ENCODE results near the gene ABO. TPM values are rescaled to one million over a fixed set of nuclear protein-coding genes. Genes with fewer than 3 reads are reported as not detected.
"Not testable (repeated sequence)": the region's sequence is repeated elsewhere in the genome, so short reads cannot be mapped to it uniquely, and the experiment has no call there.

Gene ABO
- total and polyA plus RNA-seq, 2 of the 8 experiments (the other 6 are each of a cell fraction or from before 2014, with no cell fraction given), result 0.03 TPM; not detected in 1

DNA sequence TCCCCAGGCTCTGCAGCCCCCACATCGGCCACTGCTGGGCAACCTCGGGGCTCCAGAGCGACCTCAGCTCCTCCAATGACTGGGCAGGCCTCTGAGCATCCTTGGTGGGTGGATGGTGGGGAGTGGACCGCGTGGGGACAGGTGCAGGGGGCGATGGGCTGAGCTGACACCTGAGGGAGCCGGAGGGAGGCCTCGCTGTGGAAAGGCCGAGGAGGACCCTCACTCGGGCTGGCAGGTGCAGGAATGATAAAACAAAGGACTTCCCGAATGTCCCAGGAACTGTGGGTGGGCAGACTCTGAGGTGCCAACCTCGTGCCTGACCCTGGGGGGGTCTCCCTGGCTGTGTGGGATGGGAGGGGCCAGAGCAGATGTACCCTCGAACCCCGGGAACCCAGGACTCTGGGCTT lies 69.5 kb downstream of the ABO start:
- H3K9me3 ChIP-seq (ENCODE audit: insufficient read depth in 2 of 2, low read depth in 1 of 2, low read length in 1 of 2); H4K5ac ChIP-seq (ENCODE audit: insufficient read length, low read depth, low read length); H3K18ac ChIP-seq (ENCODE audit: extremely low read depth, low read length); H3K14ac ChIP-seq (ENCODE audit: insufficient read length); H3K23me2 ChIP-seq (ENCODE audit: low read depth, low read length); H3K79me1 ChIP-seq (ENCODE audit: low read depth, low read length); POLR2A ChIA-PET (ENCODE audit: partially characterized antibody); H3K4me1 ChIP-seq (replicated peaks in 1 of 4; ENCODE audit: control insufficient read depth in 3 of 4, insufficient read depth in 4 of 4, low read length in 3 of 4); H3K23ac ChIP-seq (ENCODE audit: insufficient read length); H3K9ac ChIP-seq (replicated peaks in 1 of 4; ENCODE audit: extremely low read depth in 1 of 4, low read depth in 3 of 4, low read length in 3 of 4); H4K20me1 ChIP-seq (replicated peaks in 1 of 2; ENCODE audit: control insufficient read depth in 1 of 2, insufficient read depth in 2 of 2, low read length in 2 of 2); H2BK12ac ChIP-seq (ENCODE audit: low read depth, low read length); H2BK120ac ChIP-seq (replicated peaks; ENCODE audit: low read depth, low read length); H3K4me3 ChIP-seq (ENCODE audit: extremely low read depth in 1 of 4, insufficient read depth in 2 of 4, low read depth in 3 of 4, low read length in 4 of 4); H3K79me2 ChIP-seq (ENCODE audit: control insufficient read depth in 1 of 2, insufficient read depth in 2 of 2, low read length in 2 of 2); H2AFZ ChIP-seq (ENCODE audit: low read length); H2BK20ac ChIP-seq (ENCODE audit: low read length); H3K56ac ChIP-seq (replicated peaks; ENCODE audit: insufficient read length, low read depth, low read length); H4K8ac ChIP-seq (ENCODE audit: extremely low read depth, insufficient read depth, low read length); H4K91ac ChIP-seq (replicated peaks; ENCODE audit: insufficient read length, low read length); H3K36me3 ChIP-seq (ENCODE audit: control insufficient read depth in 2 of 4, insufficient read depth in 4 of 4, low read length in 3 of 4); H3K4ac ChIP-seq (replicated peaks; ENCODE audit: insufficient read length, low read depth, low read length); H2AK5ac ChIP-seq (ENCODE audit: low read depth, low read length); FAIRE-seq; H2BK15ac ChIP-seq (ENCODE audit: low read length); H3K27ac ChIP-seq (ENCODE audit: low read depth, low read length); DNase-seq (ENCODE audit: low read depth in 1 of 2, low spot score in 2 of 2); H2BK5ac ChIP-seq (ENCODE audit: low read depth, low read length); H3K4me2 ChIP-seq (ENCODE audit: insufficient read depth in 1 of 2, low read depth in 2 of 2, low read length in 2 of 2): not testable (repeated sequence)
- peaks cover 8 to 56% (median 37%) of the 10 kb centered on the region in 4 experiments for H3K27me3 ChIP-seq (replicated peaks in 1 of 4; ENCODE audit: control insufficient read depth in 3 of 4, extremely low read depth in 1 of 4, insufficient read depth in 3 of 4, low read length in 3 of 4)
- 85% methylated on average over 14 of the region's 14 CpGs; no CpG with 5 or more reads in 1 of the 2 experiments for WGBS, 2 experiments (ENCODE audit: extremely low coverage in 1 of 2, insufficient coverage in 1 of 2, insufficient read length in 1 of 2, insufficient replicate concordance in 2 of 2, low coverage in 1 of 2, low lambda C conversion rate in 2 of 2, missing lambda C conversion rate in 1 of 2)
- CTCF ChIA-PET (ENCODE audit: partially characterized antibody), result interaction anchor here (0.8 to 1.7 kb wide), 2 partner anchors 17 to 19 kb away, joined by 3 to 8 read pairs; no protein-coding TSS in a partner anchor

Small RNA genes lying within 50 kb of the gene (small RNA-seq; reads per million reads assigned to genes)
- not detected for gene RF00019 (ENCODE audit: insufficient read depth)

Other genes with a start within 250 kb of the ABO start
- gene GTF3C5, start 244.2 kb downstream of the ABO start, total RNA-seq (2021; fragmentation: NEBNext Ultra II Directional; extraction: Animal tissue kit (Norgen Biotek cat#: 25700)), result 87.1 and 89.4 TPM in 2 replicates
- 78.7 and 104 TPM in 2 replicates for gene GTF3C5, start 244.2 kb downstream of the ABO start, polyA plus RNA-seq (2011; rRNA removed)
- 2.5 and 3.4 TPM in 2 replicates for gene CEL, start 213.2 kb downstream of the ABO start, total RNA-seq (2021; fragmentation: NEBNext Ultra II Directional; extraction: Animal tissue kit (Norgen Biotek cat#: 25700))
- gene CEL, start 213.2 kb downstream of the ABO start, polyA plus RNA-seq (2011; rRNA removed), result 1.8 and 2.7 TPM in 2 replicates
- gene RALGDS, start 154.0 kb downstream of the ABO start, total RNA-seq (2021; fragmentation: NEBNext Ultra II Directional; extraction: Animal tissue kit (Norgen Biotek cat#: 25700)), result 11.2 and 14.5 TPM in 2 replicates
- 25.5 and 29.3 TPM in 2 replicates for gene RALGDS, start 154.0 kb downstream of the ABO start, polyA plus RNA-seq (2011; rRNA removed)
- gene GBGT1, start 111.3 kb downstream of the ABO start, total RNA-seq (2021; fragmentation: NEBNext Ultra II Directional; extraction: Animal tissue kit (Norgen Biotek cat#: 25700)), result 9.7 and 10.0 TPM in 2 replicates
- 7.1 and 10.1 TPM in 2 replicates for gene GBGT1, start 111.3 kb downstream of the ABO start, polyA plus RNA-seq (2011; rRNA removed)
- not detected in 2 replicates for gene OBP2B, start 66.0 kb downstream of the ABO start, total RNA-seq (2021; fragmentation: NEBNext Ultra II Directional; extraction: Animal tissue kit (Norgen Biotek cat#: 25700))
- gene OBP2B, start 66.0 kb downstream of the ABO start, polyA plus RNA-seq (2011; rRNA removed), result not detected in 2 replicates
- gene SURF6, start 61.0 kb upstream of the ABO start, total RNA-seq (2021; fragmentation: NEBNext Ultra II Directional; extraction: Animal tissue kit (Norgen Biotek cat#: 25700)), result 23.7 and 26.7 TPM in 2 replicates
- 6.1 and 9.6 TPM in 2 replicates for gene SURF6, start 61.0 kb upstream of the ABO start, polyA plus RNA-seq (2011; rRNA removed)
- 56.4 and 61.8 TPM in 2 replicates for gene MED22, start 72.9 kb upstream of the ABO start, total RNA-seq (2021; fragmentation: NEBNext Ultra II Directional; extraction: Animal tissue kit (Norgen Biotek cat#: 25700))
- 68.4 and 105 TPM in 2 replicates for gene MED22, start 72.9 kb upstream of the ABO start, polyA plus RNA-seq (2011; rRNA removed)
- gene RPL7A, start 73.0 kb upstream of the ABO start, total RNA-seq (2021; fragmentation: NEBNext Ultra II Directional; extraction: Animal tissue kit (Norgen Biotek cat#: 25700)), result 2,578 and 2,633 TPM in 2 replicates
- 2,379 and 2,783 TPM in 2 replicates for gene RPL7A, start 73.0 kb upstream of the ABO start, polyA plus RNA-seq (2011; rRNA removed)
- gene SURF1, start 81.3 kb upstream of the ABO start, total RNA-seq (2021; fragmentation: NEBNext Ultra II Directional; extraction: Animal tissue kit (Norgen Biotek cat#: 25700)), result 39.6 and 43.1 TPM in 2 replicates
- gene SURF1, start 81.3 kb upstream of the ABO start, polyA plus RNA-seq (2011; rRNA removed), result 35.4 and 44.7 TPM in 2 replicates
- 36.6 and 42.1 TPM in 2 replicates for gene SURF2, start 81.3 kb upstream of the ABO start, total RNA-seq (2021; fragmentation: NEBNext Ultra II Directional; extraction: Animal tissue kit (Norgen Biotek cat#: 25700))
- 37.7 and 54.4 TPM in 2 replicates for gene SURF2, start 81.3 kb upstream of the ABO start, polyA plus RNA-seq (2011; rRNA removed)
- gene SURF4, start 100.9 kb upstream of the ABO start, total RNA-seq (2021; fragmentation: NEBNext Ultra II Directional; extraction: Animal tissue kit (Norgen Biotek cat#: 25700)), result 167 and 182 TPM in 2 replicates
- gene SURF4, start 100.9 kb upstream of the ABO start, polyA plus RNA-seq (2011; rRNA removed), result 176 and 201 TPM in 2 replicates
- gene STKLD1, start 101.2 kb upstream of the ABO start, total RNA-seq (2021; fragmentation: NEBNext Ultra II Directional; extraction: Animal tissue kit (Norgen Biotek cat#: 25700)), result not detected in 2 replicates
- 0.26 and 0.55 TPM in 2 replicates for gene STKLD1, start 101.2 kb upstream of the ABO start, polyA plus RNA-seq (2011; rRNA removed)
- gene REXO4, start 142.8 kb upstream of the ABO start, total RNA-seq (2021; fragmentation: NEBNext Ultra II Directional; extraction: Animal tissue kit (Norgen Biotek cat#: 25700)), result 37.7 and 38.3 TPM in 2 replicates
- 19.1 and 27.2 TPM in 2 replicates for gene REXO4, start 142.8 kb upstream of the ABO start, polyA plus RNA-seq (2011; rRNA removed)
- 5.1 and 5.8 TPM in 2 replicates for gene ADAMTS13, start 147.2 kb upstream of the ABO start, total RNA-seq (2021; fragmentation: NEBNext Ultra II Directional; extraction: Animal tissue kit (Norgen Biotek cat#: 25700))
- gene ADAMTS13, start 147.2 kb upstream of the ABO start, polyA plus RNA-seq (2011; rRNA removed), result 4.4 and 6.6 TPM in 2 replicates
- 13.3 and 13.4 TPM in 2 replicates for gene CACFD1, start 184.8 kb upstream of the ABO start, total RNA-seq (2021; fragmentation: NEBNext Ultra II Directional; extraction: Animal tissue kit (Norgen Biotek cat#: 25700))
- gene CACFD1, start 184.8 kb upstream of the ABO start, polyA plus RNA-seq (2011; rRNA removed), result 15.5 and 23.6 TPM in 2 replicates
- gene SLC2A6, start 203.9 kb upstream of the ABO start, total RNA-seq (2021; fragmentation: NEBNext Ultra II Directional; extraction: Animal tissue kit (Norgen Biotek cat#: 25700)), result 16.6 and 17.9 TPM in 2 replicates
- 17.8 and 18.6 TPM in 2 replicates for gene SLC2A6, start 203.9 kb upstream of the ABO start, polyA plus RNA-seq (2011; rRNA removed)
- not detected in 2 replicates for gene MYMK, start 249.8 kb upstream of the ABO start, total RNA-seq (2021; fragmentation: NEBNext Ultra II Directional; extraction: Animal tissue kit (Norgen Biotek cat#: 25700))
- 0.30 TPM in 1 of 2 replicates, not detected in the other for gene MYMK, start 249.8 kb upstream of the ABO start, polyA plus RNA-seq (2011; rRNA removed)